ENCODE measurements around the gene MICB.

DNA sequence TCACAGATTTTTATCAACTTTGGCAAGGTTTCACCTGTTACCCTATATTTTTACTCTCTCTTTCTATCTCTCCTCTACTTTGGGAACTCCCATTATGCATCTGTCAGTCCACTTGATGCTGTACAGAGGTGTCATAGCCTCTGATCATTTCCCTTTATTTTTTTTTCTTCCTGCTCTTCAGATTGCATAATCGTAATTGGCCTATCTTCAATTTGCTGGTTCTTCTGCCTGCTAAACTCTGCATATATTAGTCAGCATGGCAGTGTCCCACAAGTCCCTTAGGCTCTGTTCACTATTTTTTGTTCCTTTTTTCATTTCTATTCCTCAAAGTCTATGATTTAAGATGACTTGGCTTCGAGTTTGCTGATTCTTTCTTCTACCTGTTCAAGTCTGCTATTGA is 44.7 kb upstream of the MICB start:
- TF ChIP-seq, protein P1, sequence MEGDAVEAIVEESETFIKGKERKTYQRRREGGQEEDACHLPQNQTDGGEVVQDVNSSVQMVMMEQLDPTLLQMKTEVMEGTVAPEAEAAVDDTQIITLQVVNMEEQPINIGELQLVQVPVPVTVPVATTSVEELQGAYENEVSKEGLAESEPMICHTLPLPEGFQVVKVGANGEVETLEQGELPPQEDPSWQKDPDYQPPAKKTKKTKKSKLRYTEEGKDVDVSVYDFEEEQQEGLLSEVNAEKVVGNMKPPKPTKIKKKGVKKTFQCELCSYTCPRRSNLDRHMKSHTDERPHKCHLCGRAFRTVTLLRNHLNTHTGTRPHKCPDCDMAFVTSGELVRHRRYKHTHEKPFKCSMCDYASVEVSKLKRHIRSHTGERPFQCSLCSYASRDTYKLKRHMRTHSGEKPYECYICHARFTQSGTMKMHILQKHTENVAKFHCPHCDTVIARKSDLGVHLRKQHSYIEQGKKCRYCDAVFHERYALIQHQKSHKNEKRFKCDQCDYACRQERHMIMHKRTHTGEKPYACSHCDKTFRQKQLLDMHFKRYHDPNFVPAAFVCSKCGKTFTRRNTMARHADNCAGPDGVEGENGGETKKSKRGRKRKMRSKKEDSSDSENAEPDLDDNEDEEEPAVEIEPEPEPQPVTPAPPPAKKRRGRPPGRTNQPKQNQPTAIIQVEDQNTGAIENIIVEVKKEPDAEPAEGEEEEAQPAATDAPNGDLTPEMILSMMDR (IDR thresholded peaks at IDR 0.05; ENCODE audit: insufficient read depth, low read length, poor library complexity, severe bottlenecking): no peak
- TF ChIP-seq EZH2phosphoT487 (conservative IDR thresholded peaks at IDR 0.05; ENCODE audit: low read length): no peak

Measured in SU-DHL-6 (cell line).